ENCODE results near the gene CMAS. TPM values are rescaled to one million over a fixed set of nuclear protein-coding genes. Genes with fewer than 3 reads are reported as not detected.
"Not testable (repeated sequence)": the region's sequence is repeated elsewhere in the genome, so short reads cannot be mapped to it uniquely, and the experiment has no call there.

The CMAS gene
- 35.7 and 42.5 TPM in 2 replicates for total RNA-seq (2014; rRNA removed; shearing (Covaris generic))

DNA sequence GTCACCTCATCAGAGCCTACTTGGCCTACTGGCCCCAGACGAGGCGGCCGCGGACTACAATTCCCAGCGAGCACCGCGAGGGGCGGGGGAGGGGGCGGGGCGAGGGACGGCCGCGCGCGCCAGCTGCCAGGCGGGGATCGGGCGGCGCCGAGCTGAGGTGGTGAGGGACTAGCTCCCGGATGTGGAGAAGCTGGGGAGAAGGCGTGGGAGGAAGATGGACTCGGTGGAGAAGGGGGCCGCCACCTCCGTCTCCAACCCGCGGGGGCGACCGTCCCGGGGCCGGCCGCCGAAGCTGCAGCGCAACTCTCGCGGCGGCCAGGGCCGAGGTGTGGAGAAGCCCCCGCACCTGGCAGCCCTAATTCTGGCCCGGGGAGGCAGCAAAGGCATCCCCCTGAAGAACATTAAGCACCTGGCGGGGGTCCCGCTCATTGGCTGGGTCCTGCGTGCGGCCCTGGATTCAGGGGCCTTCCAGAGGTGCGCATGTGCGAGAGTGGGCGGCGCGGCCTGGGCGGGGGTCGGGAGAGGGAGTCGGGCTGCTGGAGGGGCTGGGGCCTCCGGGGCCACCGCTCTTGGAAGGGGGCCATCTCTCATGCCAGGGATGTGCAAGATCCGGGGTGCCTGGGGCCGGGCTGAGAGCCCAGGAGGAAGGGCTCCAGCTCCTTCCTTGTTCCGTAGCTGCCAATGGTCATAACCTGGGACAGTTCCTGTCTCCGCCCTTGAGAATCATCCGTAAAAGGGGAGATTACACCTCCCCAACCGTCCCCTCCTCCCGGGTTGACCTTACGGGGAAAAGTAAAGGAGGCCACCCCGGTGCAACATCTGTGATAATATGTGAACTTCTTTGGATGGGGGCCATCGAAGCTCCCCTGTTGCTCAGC is at the start of gene CMAS:
CMAS (plus strand) TSS at position 129 of the 878 bp plus-strand sequence; CDS start at position 215, 86 bp downstream.
- peak; percentile 72 for DNase-seq (ENCODE audit: low read depth)

DNA sequence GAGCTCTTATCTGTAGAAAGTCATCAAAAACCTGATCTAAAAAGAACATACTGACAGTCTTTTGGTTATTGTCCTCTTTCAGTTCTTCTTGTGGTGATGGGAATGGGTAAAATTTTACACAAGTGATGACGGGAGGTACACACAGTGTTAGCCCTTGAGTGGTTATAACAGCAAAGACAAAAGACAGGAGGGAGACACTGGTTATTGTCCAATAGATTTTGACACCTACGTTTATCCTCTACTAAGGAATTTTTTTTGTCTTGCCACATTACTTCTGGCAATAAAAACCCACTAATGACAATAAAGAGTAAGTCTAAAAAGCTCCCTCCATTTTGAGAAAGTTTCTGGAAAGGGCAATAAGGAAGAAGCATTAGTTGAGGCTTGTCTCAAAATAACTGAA is 47.7 kb upstream of the CMAS start:
- DNase-seq (ENCODE audit: low read depth), result no peak

DNA sequence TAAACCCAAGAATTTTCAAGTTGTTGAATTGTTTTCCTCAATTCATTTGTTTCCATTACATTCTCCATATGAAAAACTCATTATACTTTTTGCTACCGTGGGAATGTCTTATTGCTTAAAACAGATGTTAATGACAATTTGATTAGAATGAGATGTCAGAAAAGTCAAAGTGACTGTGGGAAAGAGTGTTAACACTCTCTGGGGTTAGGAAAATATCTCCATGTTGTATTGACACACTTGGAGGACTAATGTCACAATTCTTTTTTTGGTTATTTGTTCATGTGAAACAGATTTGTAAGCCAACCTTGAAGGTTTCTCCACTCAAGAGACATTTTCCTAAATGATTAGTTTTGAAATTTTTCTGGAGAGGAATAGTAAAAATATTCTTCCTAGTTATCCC is 47.2 kb upstream of the CMAS start:
- no peak for DNase-seq (ENCODE audit: low read depth)

DNA sequence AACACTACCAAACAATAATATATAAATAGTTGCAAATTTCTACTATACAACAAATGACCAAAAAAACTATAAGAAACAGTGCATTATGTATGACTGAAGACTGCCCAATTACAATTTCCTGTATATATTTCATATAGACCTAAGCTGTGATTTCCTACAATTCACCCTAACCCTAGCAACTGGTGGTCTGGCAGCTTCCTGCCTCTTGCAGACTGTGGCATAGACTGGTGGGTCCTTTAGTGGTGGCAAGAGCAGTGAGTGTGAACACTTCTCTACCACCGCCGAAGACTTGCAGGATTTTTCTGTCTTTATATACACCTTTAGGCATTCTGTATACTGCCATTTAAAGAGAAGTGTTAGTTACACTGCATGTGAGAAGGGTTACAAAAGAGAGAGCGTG is 43.6 kb upstream of the CMAS start:
- no peak for DNase-seq (ENCODE audit: low read depth)

DNA sequence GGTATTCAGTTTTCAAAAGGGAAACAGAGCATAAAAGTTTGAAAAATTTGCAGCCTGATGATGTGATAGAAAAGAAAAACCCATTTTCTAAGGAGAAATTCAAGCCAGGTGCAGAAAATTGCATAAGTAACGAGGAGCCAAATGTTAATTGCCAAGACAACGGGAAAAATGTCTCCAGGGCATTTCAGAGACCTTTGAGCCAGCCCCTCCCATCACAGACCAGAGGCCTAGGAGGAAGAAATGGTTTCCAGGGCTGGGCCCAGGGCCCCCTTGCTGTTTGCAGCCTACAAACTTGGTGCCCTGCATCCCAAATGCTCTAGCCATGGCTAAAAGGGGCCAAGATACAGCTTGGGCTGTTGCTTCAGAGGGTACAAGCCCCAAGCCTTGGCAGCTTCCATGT is 38.2 kb upstream of the CMAS start:
- not testable (repeated sequence) for DNase-seq (ENCODE audit: low read depth)

DNA sequence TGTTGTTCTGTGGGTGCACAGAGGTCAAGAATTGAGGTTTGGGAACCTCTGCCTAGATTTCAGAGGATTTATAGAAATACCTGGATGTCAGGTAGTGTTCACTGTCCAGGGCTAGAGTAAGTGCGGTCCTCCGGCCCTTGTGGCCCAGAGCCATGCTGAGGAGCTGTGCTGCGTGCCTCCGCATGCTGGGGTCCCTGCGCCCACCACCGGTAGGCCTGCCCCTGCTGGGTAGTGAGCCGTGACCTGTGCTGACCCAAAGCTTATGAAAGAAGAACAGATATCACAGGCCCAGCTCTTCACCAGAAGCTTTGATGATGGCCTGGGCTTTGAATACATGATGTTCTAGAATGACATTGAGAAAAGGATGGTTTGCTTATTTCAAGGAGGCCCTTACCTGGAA is 37.8 kb upstream of the CMAS start:
- no peak for DNase-seq (ENCODE audit: low read depth)

DNA sequence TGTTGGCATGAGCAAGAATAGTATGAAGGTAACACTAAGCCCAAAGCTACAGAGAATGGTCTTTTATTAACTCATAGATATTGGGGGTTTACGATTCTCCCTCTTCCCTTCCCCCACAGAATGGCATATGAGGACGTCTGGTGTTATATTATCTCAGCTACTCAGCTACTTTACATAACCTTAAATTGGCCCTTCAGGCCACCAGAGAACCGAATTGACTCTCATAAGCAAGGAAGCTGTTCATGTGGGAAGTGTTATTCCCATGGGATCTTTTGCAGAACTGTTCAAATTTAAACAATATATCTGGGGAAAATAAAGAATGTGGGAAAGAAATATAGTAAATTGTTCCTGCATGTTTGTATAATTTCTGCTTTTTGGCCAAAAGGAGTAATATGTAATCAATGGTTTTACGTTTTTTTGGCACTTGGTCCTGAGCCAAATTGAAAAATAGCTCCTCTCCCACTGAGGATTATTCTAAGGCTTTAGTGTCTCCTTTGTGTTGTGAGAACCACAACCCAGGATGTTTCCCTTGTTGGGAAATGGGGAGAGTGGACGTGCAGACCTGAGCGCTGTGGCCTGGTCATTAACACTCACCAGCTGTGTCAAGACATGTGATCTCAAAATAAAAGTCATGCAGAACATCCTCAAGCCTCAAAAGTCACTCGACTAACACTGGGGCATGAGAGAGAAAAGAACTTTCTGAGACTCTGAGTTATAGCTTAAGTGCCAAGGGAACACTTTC is 31.8 kb upstream of the CMAS start:
- no peak for DNase-seq (ENCODE audit: low read depth)

DNA sequence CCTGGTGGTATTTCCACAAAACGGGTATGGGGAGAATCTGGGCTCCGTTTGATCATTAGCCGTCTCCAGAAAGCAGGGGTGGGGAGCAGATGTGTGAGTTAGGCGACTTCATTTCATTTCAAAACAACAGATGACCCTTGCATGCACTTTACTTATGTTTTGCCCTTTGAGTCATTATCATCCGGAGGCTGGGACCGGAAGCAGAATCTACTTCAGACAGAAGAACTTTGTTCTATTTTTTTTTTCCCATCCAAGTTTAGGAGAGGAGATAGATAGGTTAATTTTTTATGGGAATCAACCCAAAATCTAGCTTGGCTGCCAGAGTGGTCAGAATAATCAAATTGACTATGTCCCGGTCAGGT is 31.3 kb upstream of the CMAS start:
- no peak for DNase-seq (ENCODE audit: low read depth)

DNA sequence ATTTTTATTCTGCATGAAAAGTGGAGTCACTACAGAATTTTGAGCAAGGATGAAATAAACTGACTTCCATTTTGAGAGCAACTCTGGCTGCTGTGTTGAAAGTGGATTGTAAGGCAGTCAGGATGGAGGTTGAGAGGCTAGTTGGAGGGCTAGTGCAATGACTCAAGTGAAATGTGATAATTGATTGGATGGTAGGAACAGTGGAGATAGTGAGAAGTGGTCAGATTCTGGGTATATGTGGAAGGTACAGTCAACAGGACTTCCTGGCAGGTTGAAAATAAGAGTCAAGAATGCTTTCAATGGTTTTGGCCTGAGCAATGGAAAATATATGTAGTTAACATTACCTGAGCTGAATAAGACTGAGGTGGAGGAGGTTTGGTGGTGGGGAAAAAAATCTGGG is 29.0 kb upstream of the CMAS start:
- DNase-seq (ENCODE audit: low read depth), result no peak

DNA sequence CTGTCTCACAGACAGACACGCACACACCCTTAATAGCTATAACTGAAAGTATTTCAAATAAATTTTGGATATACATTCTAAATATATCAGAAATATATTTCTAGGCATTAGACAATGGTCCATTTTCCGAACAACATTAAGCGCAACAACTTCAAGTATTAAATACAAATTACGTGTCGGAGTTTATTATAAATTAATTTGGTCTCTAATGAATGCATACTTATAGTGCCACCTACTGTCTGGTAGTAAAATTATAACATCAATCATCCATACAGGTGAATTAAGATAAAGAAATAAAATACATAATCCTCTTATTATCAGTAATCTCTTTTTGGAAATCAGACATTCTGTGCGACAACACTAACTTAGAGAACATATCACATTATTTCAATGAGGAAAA is 27.2 kb upstream of the CMAS start:
- no peak for DNase-seq (ENCODE audit: low read depth)

DNA sequence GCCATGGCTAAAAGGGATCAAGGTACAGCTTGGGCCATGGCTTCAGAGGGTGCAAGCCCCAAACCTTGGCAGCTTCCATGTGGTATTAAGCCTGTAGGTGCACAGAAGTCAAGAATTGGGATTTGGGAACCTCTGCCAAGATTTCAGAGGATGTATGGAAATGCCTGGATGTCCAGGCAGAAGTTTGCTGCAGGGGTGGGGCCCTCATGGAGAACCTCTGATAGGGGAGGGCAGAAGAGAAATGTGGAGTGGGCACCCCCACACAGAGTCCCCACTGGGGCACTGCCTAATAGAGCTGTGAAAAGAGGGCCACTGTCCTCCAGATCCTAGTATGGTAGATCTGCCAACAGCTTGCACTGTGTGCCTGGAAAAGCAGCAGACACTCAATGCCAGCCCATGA is 22.5 kb upstream of the CMAS start:
- DNase-seq (ENCODE audit: low read depth), result not testable (repeated sequence)

DNA sequence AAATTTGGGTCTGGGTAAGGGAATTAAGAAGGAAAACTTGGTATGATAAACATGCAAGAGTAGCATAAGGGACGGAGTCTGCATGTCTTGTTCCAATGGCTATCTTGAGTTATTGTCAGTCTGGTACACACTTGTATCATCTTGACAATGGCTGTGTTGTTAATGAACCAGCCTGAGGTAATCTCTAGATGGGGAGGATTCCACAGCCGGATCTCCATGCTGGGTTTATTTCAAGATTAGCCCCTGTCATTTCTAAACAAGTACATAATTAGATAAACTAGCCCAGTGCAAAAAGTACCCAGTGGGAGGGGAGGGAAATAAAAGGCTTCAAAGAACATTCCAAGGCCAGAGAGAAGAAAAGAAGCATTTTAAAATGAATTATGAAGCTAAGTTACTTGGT is 16.5 kb upstream of the CMAS start:
- no peak for DNase-seq (ENCODE audit: low read depth)

DNA sequence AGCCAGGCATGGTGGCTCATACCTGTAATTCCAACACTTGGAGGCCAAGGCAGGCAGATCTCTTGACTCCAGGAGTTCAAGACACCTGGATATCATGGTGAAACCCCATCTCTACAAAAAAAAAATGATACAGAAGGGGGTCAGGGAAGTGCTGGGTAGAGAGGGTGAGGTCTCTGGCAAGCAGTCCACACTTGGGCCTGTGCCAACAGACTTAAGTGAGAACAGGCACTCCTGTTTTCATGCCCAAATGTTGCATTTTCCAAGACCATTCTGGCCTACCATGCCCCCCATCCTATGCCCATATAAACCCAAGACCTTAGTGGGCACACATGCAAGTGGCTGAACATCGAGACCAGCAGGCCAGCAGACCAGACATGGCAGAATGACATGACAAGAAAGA is 16.0 kb upstream of the CMAS start:
- DNase-seq (ENCODE audit: low read depth), result no peak

DNA sequence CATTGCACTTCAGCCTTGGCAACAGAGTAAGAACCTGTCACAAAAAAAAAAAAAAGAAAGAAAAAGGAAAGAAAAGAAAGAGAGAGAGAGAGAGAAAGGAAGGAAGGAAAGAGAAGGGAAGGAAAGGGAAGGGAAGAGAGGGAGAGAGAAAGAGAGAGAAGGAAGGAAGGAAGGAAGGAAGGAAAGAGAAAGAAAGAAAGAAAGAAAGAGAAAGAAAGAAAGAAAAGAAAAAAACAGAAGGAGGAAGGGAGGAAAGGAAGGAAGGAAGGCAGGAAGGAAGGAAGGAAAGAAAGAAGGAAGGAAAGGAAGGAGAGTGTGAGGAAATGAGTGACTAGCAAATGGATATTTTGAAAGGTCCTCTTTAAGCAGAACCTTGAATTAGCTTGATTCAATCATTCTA is 13.3 kb upstream of the CMAS start:
- no peak for DNase-seq (ENCODE audit: low read depth)

DNA sequence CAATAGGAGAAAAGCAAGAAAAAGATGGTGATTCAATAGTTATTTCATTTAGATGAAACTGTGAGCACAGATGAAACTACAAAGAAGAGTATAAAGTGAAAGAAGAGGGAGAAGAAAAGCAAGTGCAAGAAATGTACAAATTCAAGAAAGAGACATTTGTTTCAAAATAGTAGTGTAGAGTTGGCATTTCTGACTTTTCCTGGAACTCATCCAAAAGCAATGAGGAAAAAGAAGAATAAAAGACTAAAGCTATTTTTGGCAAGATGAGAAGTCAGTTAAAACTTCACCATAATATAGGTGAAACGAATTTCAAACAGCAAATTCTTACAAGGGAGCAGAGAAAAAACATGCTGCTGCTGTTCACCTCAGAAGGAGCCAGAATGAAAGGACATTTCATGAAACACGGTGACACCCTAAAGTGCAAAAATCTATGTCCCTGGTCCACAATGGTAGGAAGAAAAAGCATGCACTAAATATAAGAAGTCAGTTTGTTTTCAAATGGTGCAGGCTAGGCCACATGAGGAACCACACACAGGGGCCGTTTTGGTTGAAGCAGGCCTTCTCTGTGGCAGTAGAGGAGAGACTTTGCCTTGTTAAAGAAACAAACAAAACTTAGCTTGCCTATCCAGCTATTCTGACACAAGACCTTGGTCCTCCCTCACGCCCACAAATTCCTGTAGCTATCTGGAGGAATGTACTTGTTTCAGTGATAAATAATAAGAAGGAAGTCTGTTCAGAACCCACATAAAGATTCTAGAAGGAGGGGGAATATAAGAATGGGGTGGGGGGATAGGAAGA is 11.1 kb upstream of the CMAS start:
- no peak for DNase-seq (ENCODE audit: low read depth)

DNA sequence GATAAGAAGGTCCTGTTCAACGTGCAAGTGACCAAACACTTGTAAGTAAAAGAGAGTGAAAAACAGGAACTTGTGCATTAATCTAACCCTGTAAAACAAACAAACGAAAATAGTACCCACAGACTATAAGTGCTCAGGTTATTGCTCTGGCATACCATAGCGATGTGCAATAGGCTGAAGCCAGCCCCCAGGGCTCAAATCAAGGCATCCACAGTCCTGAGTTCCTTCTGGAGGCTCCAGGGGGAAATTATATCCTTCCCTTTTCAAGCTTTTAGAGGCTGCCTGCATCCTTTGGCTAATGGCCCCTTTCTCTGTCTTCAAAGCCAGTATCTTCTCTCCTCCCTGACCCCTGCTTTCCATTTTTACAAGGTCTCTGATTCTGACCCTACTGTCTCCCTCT is 8.1 kb upstream of the CMAS start:
- peak; percentile 23 for DNase-seq (ENCODE audit: low read depth)

DNA sequence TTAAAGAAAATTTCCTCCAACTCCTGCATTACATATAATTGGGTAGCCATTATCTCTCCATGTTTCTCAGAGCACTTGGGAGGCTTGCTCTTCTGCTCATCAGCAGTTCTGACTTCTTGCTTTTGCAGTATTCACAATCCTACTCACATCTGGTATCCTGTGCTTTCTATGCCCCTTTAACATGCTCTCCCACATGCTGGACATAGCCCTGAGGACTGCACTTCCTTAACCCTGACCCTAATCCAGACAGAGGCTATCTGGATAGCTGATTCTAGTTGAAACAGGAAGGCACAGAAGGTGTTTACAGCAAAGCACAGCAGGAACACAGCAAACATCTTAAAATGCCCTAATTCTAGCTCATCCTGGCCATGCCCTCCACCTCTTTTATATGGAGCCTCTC is 7.3 kb upstream of the CMAS start:
- DNase-seq (ENCODE audit: low read depth), result no peak

DNA sequence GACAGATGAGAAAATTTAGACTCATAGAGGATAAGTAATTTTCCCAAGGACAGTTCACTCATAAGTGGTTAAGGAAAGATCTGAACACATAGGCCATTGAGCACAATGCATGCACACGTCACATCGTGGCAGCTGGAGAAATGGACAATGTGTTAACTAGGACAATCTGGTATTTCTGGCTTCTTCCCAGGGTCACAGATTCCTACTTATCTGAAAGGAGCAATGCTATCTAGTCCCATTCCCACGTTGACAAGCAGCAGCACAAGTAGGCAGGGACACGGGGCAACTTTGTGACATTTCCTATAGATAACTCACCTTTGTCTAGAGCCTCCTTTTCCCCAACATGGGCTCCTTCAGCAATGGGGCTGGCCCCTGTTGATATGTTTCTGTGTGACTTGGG is 6.7 kb upstream of the CMAS start:
- DNase-seq (ENCODE audit: low read depth), result no peak

DNA sequence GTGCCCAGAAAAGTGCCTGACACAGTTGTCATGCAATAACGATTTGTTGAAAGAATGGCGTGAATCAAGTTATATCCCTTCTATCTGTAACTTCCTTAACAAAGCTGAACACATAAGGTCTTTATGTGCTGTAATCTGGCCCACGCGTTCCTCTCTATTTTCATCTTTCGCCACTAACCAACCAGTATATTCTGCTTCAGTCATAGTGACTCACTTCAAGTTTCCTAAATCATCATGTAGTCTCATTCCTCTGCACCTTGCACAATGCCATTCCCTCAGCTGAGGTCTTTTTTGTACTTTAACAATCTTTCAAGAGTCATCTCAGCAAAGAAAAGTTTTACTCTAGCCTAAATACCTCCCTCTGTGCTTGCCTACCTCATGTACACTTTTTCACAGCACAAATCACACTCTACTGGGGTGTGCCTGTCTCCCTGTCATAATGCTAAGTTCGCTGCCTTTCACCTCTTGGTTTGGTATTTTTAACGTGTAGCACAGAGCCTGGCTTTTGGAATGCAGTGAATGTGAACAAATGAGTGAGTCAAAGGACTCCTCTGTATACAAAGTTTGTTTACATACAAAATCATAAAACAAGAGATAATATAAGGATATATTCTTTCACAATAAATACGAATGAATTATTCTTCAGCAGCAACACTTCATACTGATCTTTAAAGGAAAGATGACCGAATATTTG is 2.9 kb upstream of the CMAS start:
- DNase-seq (ENCODE audit: low read depth), result peak; percentile 3

DNA sequence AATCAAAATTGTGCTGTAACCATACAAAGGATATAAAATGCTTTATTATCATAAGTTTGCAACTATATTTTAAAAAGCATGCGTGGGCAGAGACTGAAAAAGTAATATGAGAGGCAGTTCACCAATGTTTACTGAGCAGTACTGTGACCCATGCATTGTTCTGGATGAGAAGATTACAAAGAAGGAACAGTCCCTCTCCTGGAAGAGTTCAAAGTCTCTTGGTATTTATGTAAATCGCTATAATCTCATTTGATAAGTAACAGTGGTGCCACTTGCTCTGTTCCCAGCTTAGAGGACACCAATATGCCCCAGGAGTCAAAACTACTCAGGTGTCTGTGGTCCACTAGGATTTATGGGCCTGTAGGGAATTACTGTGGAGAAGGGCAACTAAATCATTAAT is 2.1 kb upstream of the CMAS start:
- no peak for DNase-seq (ENCODE audit: low read depth)

DNA sequence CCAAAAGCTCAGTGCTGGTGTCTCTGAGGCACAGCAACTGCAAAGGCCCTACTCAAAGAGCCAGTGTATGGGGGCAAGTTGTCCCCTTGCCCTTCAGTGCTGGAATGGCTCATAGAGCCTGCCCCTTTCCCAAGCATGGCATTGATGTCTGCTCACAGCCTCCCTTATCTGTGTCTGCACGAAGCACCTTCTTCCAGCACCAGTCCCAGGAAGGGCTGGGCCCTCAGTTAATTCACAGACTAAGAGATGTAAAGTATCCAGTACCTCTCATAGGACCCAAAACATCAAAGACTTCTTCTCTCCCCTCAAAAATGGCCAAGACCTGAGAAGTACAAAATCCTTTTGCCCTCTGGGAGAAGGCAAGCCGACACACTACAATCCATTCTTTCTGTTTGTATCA is 1.6 kb upstream of the CMAS start:
- no peak for DNase-seq (ENCODE audit: low read depth)

DNA sequence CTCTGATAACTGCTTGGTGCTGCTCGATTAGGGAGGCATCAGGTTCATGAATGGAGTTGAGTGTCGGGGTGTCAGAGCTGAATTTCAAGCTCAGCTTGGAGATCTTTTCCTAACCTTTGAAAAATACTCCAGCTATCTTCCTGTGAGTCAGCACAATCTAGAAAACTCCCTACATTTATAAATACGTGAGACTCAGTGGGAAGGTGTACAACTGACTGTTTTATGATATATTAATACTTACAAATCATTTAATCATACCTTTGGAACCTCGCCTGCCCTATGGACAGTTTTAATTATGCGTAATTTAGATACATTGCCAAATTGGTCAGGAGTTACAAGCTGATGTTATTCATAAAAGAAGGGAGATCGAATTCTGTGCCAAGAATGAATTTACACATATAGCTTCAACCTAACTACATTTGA is 961 bp downstream of the CMAS start:
- no peak for DNase-seq (ENCODE audit: low read depth)

All from M059J (cell line).